ENCODE measurements around the gene COL13A1.

The COL13A1 gene

DNA sequence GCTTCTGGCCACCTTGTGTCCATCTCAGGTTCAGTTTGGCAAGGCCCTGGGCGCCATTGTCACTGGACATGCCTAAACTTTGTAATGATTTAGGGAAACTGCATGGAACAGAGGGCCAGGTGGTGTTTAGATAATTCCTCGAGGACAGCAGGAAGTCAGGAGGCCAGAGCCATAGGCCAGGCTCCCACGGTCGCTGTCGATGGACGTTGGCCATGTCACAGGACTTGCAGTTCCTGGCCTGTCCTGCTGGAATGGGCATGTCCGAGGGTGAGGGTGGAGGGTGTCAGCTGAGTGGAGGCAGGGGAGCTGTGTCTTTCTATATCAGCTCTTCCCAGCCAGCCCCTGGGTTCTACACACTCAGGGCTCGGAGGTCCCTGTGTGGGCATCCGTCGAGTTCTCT is 143.1 kb downstream of the COL13A1 start:
- DNase-seq (ENCODE audit: low read depth, low spot score): no peak

- no peak for DNase-seq (ENCODE audit: low read depth, low spot score)
Observed at GRCh38 chr10:69948261-69948660, 146.6 kb downstream of the COL13A1 start.

DNA sequence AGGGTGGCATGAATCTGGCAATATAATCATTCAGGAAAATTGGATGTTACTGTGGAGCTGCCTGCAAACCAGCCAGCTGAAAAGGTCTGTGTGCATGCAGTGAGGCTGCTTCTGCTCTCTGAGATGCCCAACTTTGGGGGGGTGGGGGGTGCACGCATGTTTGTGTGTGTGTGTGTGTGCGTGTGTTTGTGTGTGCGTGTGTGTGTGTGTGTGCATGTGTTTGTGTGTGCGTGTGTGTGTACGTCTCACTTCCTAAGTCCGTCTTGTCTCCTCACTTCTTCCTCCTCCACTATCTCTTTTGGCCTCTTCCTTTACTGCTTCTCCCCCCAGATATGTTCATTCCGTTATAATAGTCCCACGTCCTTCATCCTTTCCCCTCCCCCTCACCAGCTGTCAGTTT is 148.1 kb downstream of the COL13A1 start:
- no peak for DNase-seq (ENCODE audit: low read depth, low spot score)

DNA sequence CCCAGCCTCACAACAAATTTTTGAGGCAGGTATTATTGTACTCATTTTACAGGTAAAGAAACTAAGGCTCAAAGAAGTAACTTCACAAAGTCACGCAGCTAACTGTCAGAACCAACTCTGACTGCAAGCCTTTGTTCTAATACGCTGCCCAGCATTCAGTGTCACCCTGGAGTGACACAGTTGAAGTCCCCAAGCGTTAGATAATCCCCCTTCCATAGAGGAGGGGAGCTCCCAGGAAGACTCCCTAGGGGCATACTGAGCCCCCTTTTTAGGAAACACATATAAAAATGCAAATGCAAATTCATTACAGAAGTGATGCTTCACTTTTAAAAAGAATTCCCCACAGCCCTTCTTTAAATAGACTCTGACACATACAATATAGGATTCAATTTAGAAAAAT is 150.0 kb downstream of the COL13A1 start:
- no peak for DNase-seq (ENCODE audit: low read depth, low spot score)

DNA sequence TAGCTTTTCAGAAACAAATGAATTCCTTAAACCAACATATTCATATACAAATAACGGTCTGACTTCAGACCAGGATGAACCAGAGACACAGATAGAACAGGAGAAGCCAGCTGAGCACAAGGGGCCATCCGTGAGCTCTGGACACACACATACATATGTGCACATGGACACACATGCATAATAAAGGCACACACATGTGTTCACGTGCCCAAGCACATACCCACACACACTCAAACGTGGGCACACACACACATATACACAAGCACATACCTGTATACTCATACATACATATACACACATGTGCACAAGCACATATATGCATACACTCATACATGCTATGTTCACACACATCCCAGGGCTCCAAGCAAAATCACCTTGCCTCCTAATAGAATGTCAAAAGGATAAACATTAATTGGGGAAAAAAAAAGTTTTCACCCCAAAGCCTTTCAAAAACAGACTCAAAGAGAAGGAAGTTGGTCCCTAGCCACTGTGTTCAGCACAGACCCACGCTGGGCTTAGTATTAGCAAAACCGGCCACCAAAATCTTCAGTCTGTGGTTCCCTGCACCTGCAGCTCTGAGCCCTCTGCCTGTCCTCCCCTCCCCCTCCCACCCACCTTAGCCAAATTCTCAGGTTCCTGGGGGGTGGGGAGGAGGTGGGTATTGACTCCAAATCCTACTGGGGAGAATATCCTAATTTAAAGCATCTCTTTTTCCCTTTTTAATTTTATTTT is 150.5 kb downstream of the COL13A1 start:
- no peak for DNase-seq (ENCODE audit: low read depth, low spot score)

- no peak for DNase-seq (ENCODE audit: low read depth, low spot score)
Observed at GRCh38 chr10:69952821-69953221, 151.1 kb downstream of the COL13A1 start.

DNA sequence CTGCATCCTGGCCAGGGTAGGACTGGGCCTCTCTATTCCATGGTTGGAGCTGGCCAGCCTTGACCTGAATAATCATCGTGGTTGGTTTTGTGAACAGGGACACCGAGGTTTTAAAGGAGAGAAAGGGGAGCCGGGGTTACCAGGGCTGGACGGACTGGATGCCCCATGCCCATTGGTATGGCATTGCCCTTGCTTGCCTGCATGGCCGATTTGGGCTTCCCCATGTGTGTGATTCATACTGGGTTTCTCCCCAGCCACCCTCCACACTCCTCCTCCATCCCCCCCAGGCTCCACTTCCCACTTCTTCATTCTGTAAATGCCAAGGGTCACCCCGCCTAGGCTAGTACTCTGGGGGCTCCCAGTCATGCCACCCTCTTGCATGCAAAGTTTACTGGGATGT is 152.1 kb downstream of the COL13A1 start:
- no peak for DNase-seq (ENCODE audit: low read depth, low spot score)

GRCh38 chr10:69955211-69955805 is 153.6 kb downstream of the COL13A1 start:
- no peak for DNase-seq (ENCODE audit: low read depth, low spot score)

DNA sequence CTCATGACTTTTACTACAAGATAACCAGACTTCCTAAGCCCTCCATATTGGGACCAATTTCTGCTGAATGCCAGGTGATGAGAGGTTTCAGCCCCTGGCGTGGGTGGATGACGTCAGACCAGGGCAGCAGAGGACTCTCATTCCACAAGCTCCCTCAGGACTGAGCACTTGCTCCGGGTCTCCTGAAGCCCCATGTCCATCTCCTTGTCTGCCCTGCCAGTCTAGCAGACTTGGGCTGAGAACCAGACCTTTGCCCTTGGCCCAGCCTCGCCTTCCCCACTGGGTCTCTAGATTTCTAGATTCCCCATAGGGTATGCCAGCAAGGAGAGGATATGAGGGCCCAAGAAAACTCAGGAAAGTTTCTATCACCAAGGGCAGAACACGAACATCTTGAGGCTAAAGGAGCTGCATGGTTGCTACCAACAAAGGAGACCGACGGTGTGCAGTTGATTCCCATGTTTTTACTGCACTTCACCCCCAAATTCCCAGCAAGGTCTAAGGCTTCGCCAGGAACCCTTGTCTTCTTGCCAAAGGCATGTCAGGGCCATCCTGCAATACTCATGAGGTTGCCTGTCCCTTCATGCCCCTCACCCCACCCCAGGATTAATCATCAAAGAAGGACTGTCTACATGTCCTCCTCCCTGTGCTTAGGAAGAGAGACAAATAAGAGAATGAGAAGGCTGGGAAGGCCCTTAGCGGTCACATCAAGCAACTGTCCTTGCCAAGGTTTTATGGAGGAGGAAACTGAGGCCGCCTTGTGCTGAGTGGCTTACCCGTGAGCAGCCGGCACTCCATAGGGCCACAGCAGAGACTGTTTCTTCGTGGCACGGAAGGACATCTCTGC is 154.4 kb downstream of the COL13A1 start:
- DNase-seq (ENCODE audit: low read depth, low spot score): no peak

- no peak for DNase-seq (ENCODE audit: low read depth, low spot score)
Observed at GRCh38 chr10:69956741-69957230, 155.1 kb downstream of the COL13A1 start.

GRCh38 chr10:69957241-69957885 is 155.7 kb downstream of the COL13A1 start:
- DNase-seq (ENCODE audit: low read depth, low spot score): no peak

- DNase-seq (ENCODE audit: low read depth, low spot score): no peak
Observed at GRCh38 chr10:69957886-69958555, 156.3 kb downstream of the COL13A1 start.

- DNase-seq (ENCODE audit: low read depth, low spot score): no peak
Observed at GRCh38 chr10:69958556-69958902, 156.8 kb downstream of the COL13A1 start.

DNA sequence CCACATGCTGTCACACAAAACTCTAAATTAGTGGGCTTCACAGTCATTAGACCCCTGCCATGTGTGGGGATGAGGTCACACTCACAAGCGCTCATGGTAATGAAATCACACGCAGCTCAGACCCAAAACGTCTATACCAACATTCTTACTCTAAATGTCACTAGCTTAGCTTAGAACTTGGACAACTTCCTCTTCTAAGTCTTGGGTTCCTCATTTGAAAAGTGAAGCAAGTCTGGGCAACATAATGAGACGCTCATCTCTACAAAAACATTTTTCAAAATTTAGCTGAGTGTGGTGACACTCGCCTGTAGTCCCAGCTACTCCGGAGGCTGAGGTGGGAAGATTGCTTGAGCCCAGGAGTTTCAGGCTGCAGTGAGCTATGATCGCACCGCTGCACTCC is 158.2 kb downstream of the COL13A1 start:
- DNase-seq (ENCODE audit: low read depth, low spot score): no peak

DNA sequence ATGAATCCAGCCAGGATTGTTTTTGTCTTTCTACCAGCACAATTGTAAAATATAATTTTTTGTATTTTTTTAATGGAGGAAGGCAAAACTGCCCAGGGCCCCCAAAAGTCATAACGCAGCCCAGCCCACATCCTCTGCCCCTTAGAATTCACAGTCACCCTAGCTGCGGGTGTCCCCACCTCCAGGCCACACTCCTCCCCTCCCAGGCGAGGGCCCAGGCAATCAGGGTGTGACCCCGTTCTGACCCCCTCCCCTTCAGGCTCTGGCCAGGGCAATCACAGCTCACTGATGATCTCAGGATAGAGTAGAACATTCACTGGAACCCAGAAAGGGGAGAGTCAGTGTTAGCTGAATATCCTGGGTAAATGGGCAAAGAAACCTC is 158.9 kb downstream of the COL13A1 start:
- no peak for DNase-seq (ENCODE audit: low read depth, low spot score)

DNA sequence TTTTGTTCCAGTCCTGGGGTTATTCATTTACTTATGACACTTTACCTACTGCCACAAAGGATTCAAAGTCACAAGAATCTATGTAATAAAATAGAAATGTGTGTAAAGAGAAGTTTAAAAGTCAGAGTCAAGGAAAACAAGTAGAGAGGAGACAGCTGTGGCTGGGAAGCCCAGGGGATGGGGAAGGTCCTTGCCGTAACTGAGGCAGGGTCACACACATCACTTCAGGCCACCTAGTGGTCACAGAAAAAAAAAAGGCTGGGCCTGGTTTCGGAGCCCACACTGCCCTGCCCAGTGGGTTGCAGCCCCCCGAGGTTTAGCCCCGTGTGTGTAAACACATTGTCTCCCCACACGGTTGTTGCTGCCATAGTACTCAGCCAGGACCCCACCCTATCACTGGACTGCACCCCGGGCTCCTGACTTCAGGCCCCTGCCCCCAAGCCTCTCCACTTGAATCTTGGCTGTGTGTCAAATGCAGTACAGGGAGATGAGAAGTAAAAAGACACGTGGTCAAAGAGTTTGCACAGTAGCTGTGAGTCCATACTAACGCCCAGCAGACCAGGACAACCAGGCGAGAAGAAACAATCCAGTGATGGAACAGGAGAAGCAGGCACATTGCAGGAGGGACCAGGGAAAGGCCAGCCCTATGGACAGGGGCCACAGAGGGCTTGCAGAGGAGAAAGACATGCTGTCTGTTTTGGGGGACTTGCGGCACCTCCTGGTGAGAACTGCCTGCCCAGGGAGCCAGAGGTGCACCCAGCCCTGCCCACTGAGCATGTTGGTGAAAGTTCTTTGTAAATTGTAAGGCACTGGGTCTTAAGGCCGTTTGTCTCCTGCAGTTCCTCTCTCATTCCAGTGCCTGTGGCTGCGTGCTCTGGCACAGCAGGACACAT is 159.5 kb downstream of the COL13A1 start:
- DNase-seq (ENCODE audit: low read depth, low spot score): no peak

- no peak for DNase-seq (ENCODE audit: low read depth, low spot score)
Observed at GRCh38 chr10:69961881-69962745, 160.4 kb downstream of the COL13A1 start.

DNA sequence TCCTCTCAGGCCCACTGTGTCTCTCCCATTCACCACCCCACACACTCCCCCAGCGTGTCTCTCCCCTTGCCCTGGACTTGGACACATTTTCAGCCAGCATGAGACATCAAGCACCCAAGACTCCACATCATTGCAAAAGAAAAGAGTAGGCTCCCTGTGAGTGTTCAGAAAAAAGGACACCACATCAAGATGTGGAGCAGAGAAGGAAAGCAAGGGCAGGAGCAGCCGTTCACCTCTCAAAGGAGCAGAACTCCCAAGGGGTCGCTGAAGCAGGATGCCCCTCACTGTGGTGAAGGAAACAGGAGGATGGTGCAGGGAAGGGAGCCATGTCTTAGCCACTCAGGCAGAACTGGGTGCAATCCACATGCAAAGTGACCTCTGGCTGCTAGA is 161.0 kb downstream of the COL13A1 start:
- no peak for DNase-seq (ENCODE audit: low read depth, low spot score)

GRCh38 chr10:69963178-69963834 is 161.6 kb downstream of the COL13A1 start:
- DNase-seq (ENCODE audit: low read depth, low spot score): no peak
